H1 (cell line): ENCODE measurements around the gene DRAXIN. TPM values are rescaled to one million over a fixed set of nuclear protein-coding genes. Genes with fewer than 3 reads are reported as not detected.

Experiments used
- EGR1 ChIP-seq: IDR thresholded peaks from 2 replicates; pipeline ENCODE4 v1.6.1; 2011; ENCODE audit warnings: low read depth, low read length, borderline replicate concordance
- polyA plus RNA-seq, 7 experiments: library from polyadenylated mRNA; depleted of rRNA in 3 of 7; stranded (reverse) in 5 of 7; unstranded in 2 of 7; fragments of >200 nt in 5 of 7; fragments of 200-250 nt in 2 of 7; gene quantifications; 1 replicate in 5 of 7; 2 replicates in 1 of 7; 4 replicates in 1 of 7; pipeline versions ENCODE4 v1.2.1 to v1.2.3, GENCODE V29; 2011 to 2013; ENCODE audit warnings: missing spikeins in 2 of 7, mixed read lengths in 2 of 7
- total RNA-seq: library from RNA; stranded (reverse); fragmentation: NEBNext Ultra II Directional; extraction: Animal tissue kit (Norgen Biotek cat#: 25700); gene quantifications from 2 replicates; pipeline ENCODE4 v1.2.1, GENCODE V29; 2021

DRAXIN gene
- total and polyA plus RNA-seq, 2 of the 8 experiments (the other 6 are each of a cell fraction or from before 2014, with no cell fraction given) = 4.6 to 17.6 TPM

DNA sequence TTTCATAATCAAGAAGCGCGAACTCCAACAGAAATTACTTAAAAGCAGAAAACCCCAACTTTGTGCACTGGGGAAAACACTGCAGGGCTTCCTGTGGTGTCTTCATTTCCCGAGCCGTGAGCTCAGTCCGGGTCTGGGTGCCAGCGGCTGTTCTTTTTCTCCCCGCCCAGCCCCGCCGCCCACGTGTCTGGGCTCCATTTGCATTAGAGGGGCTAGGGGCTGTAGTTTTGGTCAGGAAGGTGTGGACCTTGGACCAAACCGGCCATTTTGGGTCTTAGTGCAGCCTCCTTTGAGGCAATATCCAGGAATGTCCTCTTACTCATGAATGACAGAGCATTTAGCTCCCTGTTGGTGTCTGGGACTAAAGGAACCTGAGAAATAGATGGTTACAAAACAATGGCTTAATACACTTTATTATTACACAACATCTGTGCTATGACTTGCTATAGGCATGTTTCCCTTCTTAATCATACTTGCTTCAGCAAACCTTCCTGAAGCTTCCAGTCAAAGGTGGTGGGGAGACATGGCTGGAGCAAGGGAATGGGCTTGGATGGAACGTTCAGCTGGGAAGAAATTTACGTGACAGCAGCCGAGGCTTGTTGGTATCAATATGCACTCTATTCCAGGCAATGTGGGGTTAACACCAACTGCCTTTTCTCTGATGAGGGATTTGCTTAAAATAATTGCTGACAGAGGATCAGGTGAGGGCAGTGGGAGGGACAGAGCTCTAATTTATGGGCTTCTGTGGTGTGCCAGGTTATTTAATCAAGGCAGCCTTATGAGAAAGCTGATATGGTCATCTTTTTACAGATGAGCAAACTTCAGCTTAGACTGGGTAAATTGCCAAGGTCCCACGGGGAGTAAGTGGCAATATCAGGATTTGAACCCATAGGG is 45.5 kb downstream of the DRAXIN start (continued):
- peak; percentile 74; the same call in 1 of the 2 replicates for TF ChIP-seq EGR1
